Neural cell (in vitro differentiated cells): Measurements from ENCODE around the gene KIF6. TPM values are rescaled to one million over a fixed set of nuclear protein-coding genes. Genes with fewer than 3 reads are reported as not detected.

ENCODE experiments used
- H2AFZ ChIP-seq: fragments of 200-600, 300-800 bp; sonication (generic), shearing (Covaris generic); 2 replicates; pipeline ENCODE4 v1.6.0; 2014; ENCODE audit warnings: low read depth, mild to moderate bottlenecking, antibody characterized with exemption, low read length, moderate library complexity
- H3F3A ChIP-seq: fragments of 200-600 bp; shearing (Covaris generic); 2 replicates; pipeline ENCODE4 v1.6.1; 2016; ENCODE audit warnings: mild to moderate bottlenecking, moderate library complexity, mixed read lengths, antibody characterized with exemption, low read length; ENCODE audit not compliant: insufficient read depth, poor library complexity, severe bottlenecking
- H3K27ac ChIP-seq: fragments of 200-600, 300-800 bp; sonication (generic), shearing (Covaris generic); 2 replicates; pipeline ENCODE4 v1.5.1; 2014; ENCODE audit warnings: mild to moderate bottlenecking, low read length, moderate library complexity
- H3K27me3 ChIP-seq: fragments of 300-800, 200-600 bp; sonication (generic), shearing (Covaris generic); 2 replicates; pipeline ENCODE4 v1.6.0; 2014; ENCODE audit warnings: mild to moderate bottlenecking, low read depth, low read length, moderate library complexity; ENCODE audit not compliant: insufficient read depth
- H3K36me3 ChIP-seq: fragments of 300-800, 200-600 bp; sonication (generic), shearing (Covaris generic); 2 replicates; pipeline ENCODE4 v1.5.1; 2014; ENCODE audit warnings: mild to moderate bottlenecking, antibody characterized with exemption, low read length, moderate library complexity; ENCODE audit not compliant: insufficient read depth
- H3K4me2 ChIP-seq: fragments of 300-800, 200-600 bp; sonication (generic), shearing (Covaris generic); 2 replicates; pipeline ENCODE4 v1.6.0; 2014; ENCODE audit warnings: mild to moderate bottlenecking, low read length
- H3K4me3 ChIP-seq: fragments of 300-800, 200-600 bp; sonication (generic), shearing (Covaris generic); 2 replicates; pipeline ENCODE4 v1.5.1; 2014; ENCODE audit warnings: mild to moderate bottlenecking, low read length, moderate library complexity
- H3K79me2 ChIP-seq: fragments of 200-600 bp; shearing (Covaris generic); replicated peaks from 2 replicates; pipeline ENCODE4 v1.6.0; 2014; ENCODE audit warnings: mild to moderate bottlenecking, low read length, moderate library complexity; ENCODE audit not compliant: insufficient read depth
- H3K9ac ChIP-seq: fragments of 300-800, 200-600 bp; sonication (generic), shearing (Covaris generic); 2 replicates; pipeline ENCODE4 v1.6.1; 2016; ENCODE audit warnings: mild to moderate bottlenecking, low read length, mixed read lengths
- H3K9me2 ChIP-seq: fragments of 200-600 bp; shearing (Covaris generic); 2 replicates; pipeline ENCODE4 v1.6.1; 2016; ENCODE audit warnings: mild to moderate bottlenecking, low read length, mixed read lengths; ENCODE audit not compliant: insufficient read depth
- H3K9me3 ChIP-seq: fragments of 200-600, 300-800 bp; sonication (generic), shearing (Covaris generic); 2 replicates; pipeline ENCODE4 v1.6.1; 2016; ENCODE audit warnings: mild to moderate bottlenecking, mixed run types, low read length, moderate library complexity, mixed read lengths
- H4K20me1 ChIP-seq: fragments of 200-600 bp; shearing (Covaris generic); 2 replicates; pipeline ENCODE4 v1.6.1; 2016; ENCODE audit warnings: mild to moderate bottlenecking, mixed run types; ENCODE audit not compliant: insufficient read depth
- EP300 ChIP-seq: fragments of 450-650 bp; conservative IDR thresholded peaks from 2 replicates; pipeline ENCODE4 v1.6.1; 2014; ENCODE audit warnings: antibody characterized with exemption, mild to moderate bottlenecking, moderate library complexity; ENCODE audit not compliant: poor library complexity, severe bottlenecking
- MXI1 ChIP-seq: fragments of 450-650 bp; conservative IDR thresholded peaks from 2 replicates; pipeline ENCODE4 v1.6.1; 2014; ENCODE audit warnings: antibody characterized with exemption, mild to moderate bottlenecking; ENCODE audit not compliant: poor library complexity, severe bottlenecking
- RAD21 ChIP-seq: fragments of 450-650 bp; conservative IDR thresholded peaks from 2 replicates; pipeline ENCODE4 v1.6.1; 2014; ENCODE audit warnings: antibody characterized with exemption, mild to moderate bottlenecking, moderate library complexity
- TAF1 ChIP-seq: IDR thresholded peaks from 2 replicates; pipeline ENCODE4 v1.6.1; 2012; ENCODE audit warnings: low read depth
- polyA plus RNA-seq: library from polyadenylated mRNA; depleted of rRNA; stranded (reverse); fragments of >200 nt; gene quantifications from 2 replicates; pipeline ENCODE4 v1.2.3, GENCODE V29; 2014
- TF ChIP-seq, protein P1 (sequence below): IDR thresholded peaks from 2 replicates; pipeline ENCODE4 v1.6.1; 2012; ENCODE audit warnings: borderline replicate concordance
- TF ChIP-seq, protein P2 (sequence below): fragments of 450-650 bp; IDR thresholded peaks from 2 replicates; pipeline ENCODE4 v1.5.1; 2014; ENCODE audit warnings: antibody characterized with exemption, mild to moderate bottlenecking, moderate library complexity; ENCODE audit not compliant: poor library complexity, severe bottlenecking

Gene KIF6
- polyA plus RNA-seq, 1 donor from 2014 or later: 2.1 TPM

DNA sequence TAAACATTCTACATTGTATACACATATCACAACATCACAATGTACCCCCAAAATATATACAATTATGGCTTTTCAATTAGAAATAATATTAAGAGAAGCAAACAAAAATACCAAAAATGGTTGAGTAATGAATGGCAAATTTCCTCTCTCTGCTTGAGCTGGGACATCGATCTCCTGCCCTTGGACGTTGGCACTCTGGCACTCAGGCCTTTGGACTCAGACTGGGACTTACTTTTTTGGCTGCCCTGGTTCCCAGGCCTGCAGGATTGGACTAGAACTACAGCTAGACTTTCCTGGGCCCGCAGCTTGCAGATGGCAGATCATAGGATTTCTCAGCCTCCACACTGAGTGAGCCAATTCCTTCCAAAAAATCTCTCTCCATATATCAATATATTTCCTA, 349.8 kb downstream of the KIF6 start:
- Histone ChIP-seq H2AFZ (no peak overlapping the region), H3K79me2 (no peaks in the 10 kb centered on the region), H3F3A (no peaks in the 10 kb centered on the region), H3K9me2 (no peaks in the 10 kb centered on the region), H3K27ac (no peak overlapping the region), H4K20me1 (no peaks in the 10 kb centered on the region), H3K9me3 (no peaks in the 10 kb centered on the region), H3K36me3 (no peaks in the 10 kb centered on the region), H3K9ac (no peak overlapping the region), H3K4me3 (no peak overlapping the region), H3K4me2 (no peak overlapping the region), H3K27me3 (no peaks in the 10 kb centered on the region)
- TF ChIP-seq, protein P1, sequence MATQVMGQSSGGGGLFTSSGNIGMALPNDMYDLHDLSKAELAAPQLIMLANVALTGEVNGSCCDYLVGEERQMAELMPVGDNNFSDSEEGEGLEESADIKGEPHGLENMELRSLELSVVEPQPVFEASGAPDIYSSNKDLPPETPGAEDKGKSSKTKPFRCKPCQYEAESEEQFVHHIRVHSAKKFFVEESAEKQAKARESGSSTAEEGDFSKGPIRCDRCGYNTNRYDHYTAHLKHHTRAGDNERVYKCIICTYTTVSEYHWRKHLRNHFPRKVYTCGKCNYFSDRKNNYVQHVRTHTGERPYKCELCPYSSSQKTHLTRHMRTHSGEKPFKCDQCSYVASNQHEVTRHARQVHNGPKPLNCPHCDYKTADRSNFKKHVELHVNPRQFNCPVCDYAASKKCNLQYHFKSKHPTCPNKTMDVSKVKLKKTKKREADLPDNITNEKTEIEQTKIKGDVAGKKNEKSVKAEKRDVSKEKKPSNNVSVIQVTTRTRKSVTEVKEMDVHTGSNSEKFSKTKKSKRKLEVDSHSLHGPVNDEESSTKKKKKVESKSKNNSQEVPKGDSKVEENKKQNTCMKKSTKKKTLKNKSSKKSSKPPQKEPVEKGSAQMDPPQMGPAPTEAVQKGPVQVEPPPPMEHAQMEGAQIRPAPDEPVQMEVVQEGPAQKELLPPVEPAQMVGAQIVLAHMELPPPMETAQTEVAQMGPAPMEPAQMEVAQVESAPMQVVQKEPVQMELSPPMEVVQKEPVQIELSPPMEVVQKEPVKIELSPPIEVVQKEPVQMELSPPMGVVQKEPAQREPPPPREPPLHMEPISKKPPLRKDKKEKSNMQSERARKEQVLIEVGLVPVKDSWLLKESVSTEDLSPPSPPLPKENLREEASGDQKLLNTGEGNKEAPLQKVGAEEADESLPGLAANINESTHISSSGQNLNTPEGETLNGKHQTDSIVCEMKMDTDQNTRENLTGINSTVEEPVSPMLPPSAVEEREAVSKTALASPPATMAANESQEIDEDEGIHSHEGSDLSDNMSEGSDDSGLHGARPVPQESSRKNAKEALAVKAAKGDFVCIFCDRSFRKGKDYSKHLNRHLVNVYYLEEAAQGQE: no peak
- TF ChIP-seq TAF1 (no peak), EP300 (no peak), RAD21 (no peak)
- TF ChIP-seq, protein P2, sequence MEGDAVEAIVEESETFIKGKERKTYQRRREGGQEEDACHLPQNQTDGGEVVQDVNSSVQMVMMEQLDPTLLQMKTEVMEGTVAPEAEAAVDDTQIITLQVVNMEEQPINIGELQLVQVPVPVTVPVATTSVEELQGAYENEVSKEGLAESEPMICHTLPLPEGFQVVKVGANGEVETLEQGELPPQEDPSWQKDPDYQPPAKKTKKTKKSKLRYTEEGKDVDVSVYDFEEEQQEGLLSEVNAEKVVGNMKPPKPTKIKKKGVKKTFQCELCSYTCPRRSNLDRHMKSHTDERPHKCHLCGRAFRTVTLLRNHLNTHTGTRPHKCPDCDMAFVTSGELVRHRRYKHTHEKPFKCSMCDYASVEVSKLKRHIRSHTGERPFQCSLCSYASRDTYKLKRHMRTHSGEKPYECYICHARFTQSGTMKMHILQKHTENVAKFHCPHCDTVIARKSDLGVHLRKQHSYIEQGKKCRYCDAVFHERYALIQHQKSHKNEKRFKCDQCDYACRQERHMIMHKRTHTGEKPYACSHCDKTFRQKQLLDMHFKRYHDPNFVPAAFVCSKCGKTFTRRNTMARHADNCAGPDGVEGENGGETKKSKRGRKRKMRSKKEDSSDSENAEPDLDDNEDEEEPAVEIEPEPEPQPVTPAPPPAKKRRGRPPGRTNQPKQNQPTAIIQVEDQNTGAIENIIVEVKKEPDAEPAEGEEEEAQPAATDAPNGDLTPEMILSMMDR: no peak

DNA sequence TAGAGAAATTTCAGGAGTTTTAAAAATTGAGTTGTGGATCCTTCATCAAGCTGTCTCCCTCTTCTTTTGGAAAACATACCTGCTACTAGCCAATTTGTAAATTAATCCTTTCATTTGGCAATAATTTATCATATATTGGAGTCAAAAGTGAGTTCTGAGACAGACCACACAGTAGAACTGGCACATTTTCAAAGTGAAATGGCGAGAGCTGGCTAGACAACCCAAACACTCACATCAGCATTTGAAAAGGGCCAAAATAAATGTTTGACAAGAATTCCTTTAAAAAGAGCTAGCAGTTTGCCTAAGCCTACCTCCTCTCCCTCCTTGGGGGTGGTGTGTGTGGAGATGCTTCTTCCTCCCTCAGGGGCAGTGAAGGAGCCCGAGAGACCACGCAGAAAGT, 354.8 kb downstream of the KIF6 start:
- Histone ChIP-seq H3K4me3 (no peak overlapping the region), H3K9me2 (no peaks in the 10 kb centered on the region), H3K36me3 (no peaks in the 10 kb centered on the region), H3K9me3 (no peaks in the 10 kb centered on the region), H3F3A (no peaks in the 10 kb centered on the region), H2AFZ (no peak overlapping the region), H3K4me2 (no peak overlapping the region), H3K27me3 (no peaks in the 10 kb centered on the region), H4K20me1 (no peaks in the 10 kb centered on the region), H3K27ac (no peak overlapping the region), H3K79me2 (no peaks in the 10 kb centered on the region), H3K9ac (no peak overlapping the region)
- TF ChIP-seq RAD21 (no peak), MXI1 (no peak), EP300 (no peak)
- TF ChIP-seq, protein P1: no peak
